Activated CD4-positive, CD25-positive, alpha-beta regulatory T cell treated with anti-CD3 and anti-CD28 coated beads, Interleukin-2, amount 50 U/mL, for 16 hours (primary cell): ENCODE results near the gene DHRS3.
"Not testable (repeated sequence)": the region's sequence is repeated elsewhere in the genome, so short reads cannot be mapped to it uniquely, and the experiment has no call there.

Experiments used
- DNase-seq: peaks from one replicate; pipeline ENCODE4 v3.0.0-alpha.2; 2020; ENCODE audit warnings: low read depth, low spot score

The DHRS3 gene

GRCh38 chr1:12540580-12541273, 77.3 kb downstream of the DHRS3 start:
- DNase-seq, result no peak

GRCh38 chr1:12539705-12540579, 78.1 kb downstream of the DHRS3 start:
- DNase-seq, result no peak

GRCh38 chr1:12539320-12539704, 78.7 kb downstream of the DHRS3 start:
- DNase-seq, result no peak

- DNase-seq, result not testable (repeated sequence)
Observed at GRCh38 chr1:12538536-12538935, 79.5 kb downstream of the DHRS3 start.

- DNase-seq, result no peak
Observed at GRCh38 chr1:12537906-12538461, 80.0 kb downstream of the DHRS3 start.

- DNase-seq, result no peak
Observed at GRCh38 chr1:12537294-12537693, 80.7 kb downstream of the DHRS3 start.

- DNase-seq, result no peak
Observed at GRCh38 chr1:12536023-12536639, 81.9 kb downstream of the DHRS3 start.

GRCh38 chr1:12532405-12533315, 85.3 kb downstream of the DHRS3 start:
- no peak for DNase-seq

- DNase-seq, result no peak
Observed at GRCh38 chr1:12531179-12531499, 86.9 kb downstream of the DHRS3 start.

GRCh38 chr1:12530462-12531178, 87.4 kb downstream of the DHRS3 start:
- no peak for DNase-seq

GRCh38 chr1:12529640-12530174, 88.3 kb downstream of the DHRS3 start:
- DNase-seq, result no peak

GRCh38 chr1:12528021-12528852, 89.8 kb downstream of the DHRS3 start:
- no peak for DNase-seq

GRCh38 chr1:12527564-12527963, 90.4 kb downstream of the DHRS3 start:
- no peak for DNase-seq

GRCh38 chr1:12525311-12526181, 92.5 kb downstream of the DHRS3 start:
- DNase-seq, result no peak

GRCh38 chr1:12524266-12524665, 93.7 kb downstream of the DHRS3 start:
- DNase-seq, result no peak

GRCh38 chr1:12522780-12523179, 95.2 kb downstream of the DHRS3 start:
- DNase-seq, result not testable (repeated sequence)

- no peak for DNase-seq
Observed at GRCh38 chr1:12521096-12521495, 96.9 kb downstream of the DHRS3 start.

GRCh38 chr1:12519693-12520364, 98.2 kb downstream of the DHRS3 start:
- no peak for DNase-seq
